Measurements from ENCODE around the gene ENOPH1.

ENOPH1 gene

GRCh38 chr4:82508011-82508410 is 77.6 kb downstream of the ENOPH1 start:
- in situ Hi-C loops (cut with MboI; ENCODE audit: low sequenced_read_pairs), result no loop called here

GRCh38 chr4:82508806-82509428 is 78.5 kb downstream of the ENOPH1 start:
- in situ Hi-C loops (cut with MboI; ENCODE audit: low sequenced_read_pairs), result no loop called here

GRCh38 chr4:82510216-82510615 is 79.8 kb downstream of the ENOPH1 start:
- in situ Hi-C loops (cut with MboI; ENCODE audit: low sequenced_read_pairs), result no loop called here
